ENCODE results near the gene MYD88. TPM values are rescaled to one million over a fixed set of nuclear protein-coding genes. Genes with fewer than 3 reads are reported as not detected.

The MYD88 gene
- total and polyA plus RNA-seq, 7 donors, result 27.8 to 74.0 (median 39.7) TPM

DNA sequence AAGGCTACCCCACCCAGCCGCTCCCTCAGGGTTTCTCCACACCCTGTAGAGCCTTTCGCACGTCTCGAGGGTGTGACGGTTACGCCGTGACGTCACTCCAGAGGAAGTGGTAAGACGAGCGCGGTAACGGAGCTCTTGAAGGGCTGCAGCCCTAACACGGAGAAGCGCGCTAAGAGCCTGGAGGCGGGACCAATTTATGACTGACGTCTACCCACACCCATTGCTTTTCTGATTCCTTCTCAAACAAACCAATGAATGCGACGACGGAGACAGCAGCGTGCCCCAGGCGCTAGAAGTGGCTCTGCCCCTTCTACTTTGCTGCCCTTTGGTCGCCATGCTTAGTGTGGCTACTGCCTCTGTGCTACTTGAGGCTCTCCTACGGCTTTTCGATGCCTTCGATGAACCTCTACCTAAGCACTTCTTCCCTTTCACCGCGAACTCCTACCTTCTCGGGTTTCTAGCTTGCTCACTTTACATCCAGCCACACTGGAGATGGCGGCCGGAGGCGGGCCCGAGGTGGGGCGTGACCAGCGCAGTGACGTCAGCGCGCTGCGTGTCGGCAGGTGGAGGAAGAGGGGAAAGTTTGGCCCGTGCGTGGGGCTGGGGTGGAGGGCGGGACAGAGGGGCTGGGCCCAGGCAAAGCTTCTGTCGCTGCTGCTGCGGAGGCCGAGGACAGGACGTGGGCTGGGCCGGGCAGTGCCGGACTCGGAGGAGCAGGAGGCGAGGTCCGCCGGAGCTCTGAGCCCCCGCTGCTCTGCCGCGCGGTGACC lies 26.7 kb downstream of the MYD88 start, which contains the start of gene OXSR1:
TSS of gene OXSR1 (plus strand) at position 586 of the 770 bp plus-strand sequence. CDS start 340 bp downstream, outside the sequence.
- WGBS, 2 donors, result 0% methylated on average over 57 of the region's 57 CpGs
- H3K4me3 ChIP-seq, result peak within 1 kb of the TSS; percentile 73 to 98 (median 93)
- no peaks in the 10 kb centered on the region for H3K9me3 ChIP-seq
- peak within 1 kb of the TSS; percentile 92 to 99 (median 98) for H3K27ac ChIP-seq
- no peaks in the 10 kb centered on the region for H3K36me3 ChIP-seq
- peak; percentile 100 for DNase-seq
- TF ChIP-seq, protein P1, sequence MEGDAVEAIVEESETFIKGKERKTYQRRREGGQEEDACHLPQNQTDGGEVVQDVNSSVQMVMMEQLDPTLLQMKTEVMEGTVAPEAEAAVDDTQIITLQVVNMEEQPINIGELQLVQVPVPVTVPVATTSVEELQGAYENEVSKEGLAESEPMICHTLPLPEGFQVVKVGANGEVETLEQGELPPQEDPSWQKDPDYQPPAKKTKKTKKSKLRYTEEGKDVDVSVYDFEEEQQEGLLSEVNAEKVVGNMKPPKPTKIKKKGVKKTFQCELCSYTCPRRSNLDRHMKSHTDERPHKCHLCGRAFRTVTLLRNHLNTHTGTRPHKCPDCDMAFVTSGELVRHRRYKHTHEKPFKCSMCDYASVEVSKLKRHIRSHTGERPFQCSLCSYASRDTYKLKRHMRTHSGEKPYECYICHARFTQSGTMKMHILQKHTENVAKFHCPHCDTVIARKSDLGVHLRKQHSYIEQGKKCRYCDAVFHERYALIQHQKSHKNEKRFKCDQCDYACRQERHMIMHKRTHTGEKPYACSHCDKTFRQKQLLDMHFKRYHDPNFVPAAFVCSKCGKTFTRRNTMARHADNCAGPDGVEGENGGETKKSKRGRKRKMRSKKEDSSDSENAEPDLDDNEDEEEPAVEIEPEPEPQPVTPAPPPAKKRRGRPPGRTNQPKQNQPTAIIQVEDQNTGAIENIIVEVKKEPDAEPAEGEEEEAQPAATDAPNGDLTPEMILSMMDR (IDR thresholded peaks at IDR 0.05), result no peak
- TF ChIP-seq EP300 (IDR thresholded peaks at IDR 0.05) (peak in 2 of 4 donors; percentile 5 to 36), POLR2A (IDR thresholded peaks at IDR 0.05) (peak; percentile 84 to 90), POLR2AphosphoS5 (IDR thresholded peaks at IDR 0.05) (peak; percentile 88 to 93 (median 92))
- no peaks in the 10 kb centered on the region for H3K27me3 ChIP-seq
- intact Hi-C loops (cut with DNase I), result loop anchor here (1.0 to 10.0 kb wide), 3 partner anchors 27 to 290 kb away; partner anchors contain the start of genes ACVR2B, MYD88 and XYLB
- peaks cover 0 to 20% (median 19%) of the 10 kb centered on the region in 4 donors for H3K4me1 ChIP-seq

DNA sequence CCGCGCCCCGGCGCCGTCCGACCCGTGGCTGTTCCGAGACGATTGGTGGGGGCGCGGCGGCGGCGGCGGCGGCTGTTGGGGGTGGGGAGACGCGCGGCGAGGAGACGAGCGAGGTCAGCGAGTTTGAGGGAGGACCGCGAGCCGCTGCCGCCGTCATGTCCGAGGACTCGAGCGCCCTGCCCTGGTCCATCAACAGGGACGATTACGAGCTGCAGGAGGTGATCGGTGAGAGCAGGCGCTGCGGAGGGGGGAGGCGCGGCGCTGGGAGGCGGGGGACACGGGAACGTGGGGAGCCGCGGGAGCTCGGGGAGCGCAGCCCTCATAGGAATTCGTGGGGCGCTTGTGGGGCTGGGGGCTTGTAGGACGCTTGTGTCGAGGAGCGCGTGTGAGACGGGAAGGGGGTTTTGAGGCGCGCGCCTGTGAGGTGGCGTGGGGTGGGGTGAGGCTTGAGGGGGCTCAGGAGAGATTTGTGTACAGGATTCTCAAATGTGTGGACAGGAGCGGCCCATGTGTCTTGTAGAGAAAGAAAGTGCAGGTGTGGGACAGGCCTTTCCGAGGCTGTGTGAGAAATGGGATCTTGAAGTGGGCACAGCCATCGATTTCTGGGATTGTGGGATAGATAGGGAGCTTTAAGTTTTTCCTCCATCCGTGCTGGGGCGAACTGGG lies 27.4 kb downstream of the MYD88 start:
- H3K4me3 ChIP-seq, result peak overlapping the region; percentile 73 to 98 (median 93)
- peak; percentile 85 for DNase-seq
- WGBS, 2 donors, result 0 to 1% methylated on average over 62 of the region's 62 CpGs
- intact Hi-C loops (cut with DNase I), result loop anchor here (1.0 to 10.0 kb wide), 3 partner anchors 28 to 289 kb away; partner anchors contain the start of genes ACVR2B, MYD88 and XYLB
- H3K9me3 ChIP-seq, result no peaks in the 10 kb centered on the region
- no peaks in the 10 kb centered on the region for H3K36me3 ChIP-seq
- peaks cover 0 to 20% (median 19%) of the 10 kb centered on the region in 4 donors for H3K4me1 ChIP-seq
- H3K27me3 ChIP-seq, result no peaks in the 10 kb centered on the region
- TF ChIP-seq POLR2A (IDR thresholded peaks at IDR 0.05) (no peak), POLR2AphosphoS5 (IDR thresholded peaks at IDR 0.05) (no peak), EP300 (IDR thresholded peaks at IDR 0.05) (no peak)
- TF ChIP-seq, protein P1 (IDR thresholded peaks at IDR 0.05), result no peak
- peak overlapping the region; percentile 92 to 99 (median 98) for H3K27ac ChIP-seq

DNA sequence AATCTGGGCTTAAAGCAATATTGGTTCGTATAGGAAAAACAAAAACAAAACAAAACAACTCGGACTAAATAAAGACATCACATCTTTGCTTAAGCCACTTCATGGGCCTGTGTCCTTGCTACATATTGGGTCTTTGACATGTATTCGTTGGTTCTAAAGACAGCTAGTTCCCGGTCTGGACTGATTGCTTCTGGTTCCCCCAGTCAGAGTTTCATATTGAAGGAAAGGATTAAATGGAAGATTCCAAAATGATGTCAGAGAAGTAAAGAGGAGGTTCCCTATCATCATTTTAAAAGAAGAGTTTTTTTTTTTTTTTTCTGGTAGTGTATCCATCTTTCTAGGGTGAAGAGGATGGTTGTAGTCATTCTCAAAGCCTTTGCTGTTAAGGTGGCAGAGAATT lies 29.1 kb downstream of the MYD88 start:
- no peak for DNase-seq
- Histone ChIP-seq H3K27me3 (no peaks in the 10 kb centered on the region), H3K4me3 (no peak overlapping the region), H3K27ac (no peak overlapping the region), H3K36me3 (no peaks in the 10 kb centered on the region), H3K9me3 (no peaks in the 10 kb centered on the region), H3K4me1 (peaks cover 0 to 20% (median 19%) of the 10 kb centered on the region in 4 donors)
- intact Hi-C loops (cut with DNase I), result loop anchor here (10.0 kb wide), 2 partner anchors 177 to 287 kb away; partner anchors contain the start of genes ACVR2B and XYLB
- WGBS, 2 donors, result 88% methylated on average over 4 of the region's 4 CpGs
- TF ChIP-seq POLR2A (IDR thresholded peaks at IDR 0.05) (no peak), POLR2AphosphoS5 (IDR thresholded peaks at IDR 0.05) (no peak), EP300 (IDR thresholded peaks at IDR 0.05) (no peak)
- TF ChIP-seq, protein P1 (IDR thresholded peaks at IDR 0.05), result no peak

DNA sequence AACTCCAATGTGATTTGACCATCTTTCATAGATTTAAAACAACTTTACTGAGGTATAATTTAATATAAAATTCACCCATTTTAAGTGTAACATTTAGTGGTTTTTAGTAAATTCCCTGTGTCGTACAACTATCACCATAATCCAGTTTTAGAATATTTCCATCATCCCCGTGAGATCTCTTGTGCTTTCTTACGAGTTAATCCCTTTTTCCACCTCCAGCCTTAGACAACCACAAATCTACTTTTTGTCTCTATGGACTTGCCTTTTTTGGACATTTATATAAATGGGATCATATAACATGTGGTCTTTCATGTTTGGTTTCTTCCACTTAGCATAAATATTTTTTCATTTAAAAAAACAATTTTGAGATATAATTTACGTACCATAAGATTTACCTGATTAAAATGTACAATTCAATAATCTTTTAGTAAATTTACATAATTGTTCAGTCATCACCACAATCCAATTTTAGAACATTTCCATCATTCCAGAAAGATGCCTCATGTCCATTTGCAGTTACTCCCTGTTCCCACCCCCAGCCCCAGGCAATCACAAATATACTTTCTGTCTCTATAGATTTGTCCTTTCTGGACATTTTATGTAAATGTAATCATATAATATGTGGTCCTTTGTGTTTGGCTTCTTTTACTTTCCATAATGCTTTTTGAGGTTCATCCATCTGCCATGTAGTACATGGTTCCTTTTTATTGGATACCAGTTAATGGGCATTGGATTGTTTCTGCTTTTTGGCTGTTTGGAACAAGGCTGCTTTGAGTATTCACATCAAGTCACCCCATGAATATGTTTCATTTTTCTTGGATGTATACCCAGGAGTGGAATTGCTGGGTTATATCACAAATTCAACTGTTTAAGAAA lies 29.9 kb downstream of the MYD88 start:
- Histone ChIP-seq H3K9me3 (no peaks in the 10 kb centered on the region), H3K27me3 (no peaks in the 10 kb centered on the region), H3K4me1 (peaks cover 0 to 20% (median 19%) of the 10 kb centered on the region in 4 donors), H3K36me3 (no peaks in the 10 kb centered on the region), H3K27ac (no peak overlapping the region), H3K4me3 (no peak overlapping the region)
- DNase-seq, result no peak
- intact Hi-C loops (cut with DNase I), result loop anchor here (10.0 kb wide), 2 partner anchors 176 to 286 kb away; partner anchors contain the start of genes ACVR2B and XYLB
- 95 to 99% methylated on average over 4 of the region's 4 CpGs for WGBS, 2 donors
- TF ChIP-seq POLR2A (IDR thresholded peaks at IDR 0.05) (no peak), POLR2AphosphoS5 (IDR thresholded peaks at IDR 0.05) (no peak), EP300 (IDR thresholded peaks at IDR 0.05) (no peak)
- TF ChIP-seq, protein P1 (IDR thresholded peaks at IDR 0.05), result no peak
